PC-9 (cell line): ENCODE results near the gene ISM1. TPM values are rescaled to one million over a fixed set of nuclear protein-coding genes. Genes with fewer than 3 reads are reported as not detected.

Experiments used
- BruUV-seq: library from RNA; stranded (reverse); fragments of 400-500 nt; replicated peaks from 2 replicates; lab custom pipeline; 2021; lab: Mats Ljungman, UMichigan
- CTCF ChIA-PET: fragments of 300-600 bp; sonication (Branson Sonifier 250); formaldehyde crosslinking; loops from one replicate; lab custom pipeline; 2022; ENCODE audit warnings: antibody characterized with exemption; lab: Charles Lee
- POLR2A ChIA-PET: fragments of 300-600 bp; sonication (Branson Sonifier 250); formaldehyde crosslinking; loops from one replicate; lab custom pipeline; 2022; ENCODE audit warnings: antibody characterized with exemption; ENCODE audit not compliant: unreplicated experiment; lab: Charles Lee
- DNase-seq, 2 experiments: peaks; one replicate each; pipeline versions ENCODE4 v3.0.0 to v3.0.0-alpha.2; 2015 to 2022; ENCODE audit warnings: mixed read lengths in 1 of 2
- H2AFZ ChIP-seq: fragments of 200-600 bp; sonication (generic); 2 replicates; pipeline ENCODE4 v1.8.1; 2017; ENCODE audit warnings: antibody characterized with exemption
- H3F3A ChIP-seq: fragments of 200-600 bp; sonication (generic); 2 replicates; pipeline ENCODE4 v1.8.1; 2017; ENCODE audit warnings: antibody characterized with exemption, mild to moderate bottlenecking, low read depth; ENCODE audit not compliant: insufficient read depth
- H3K27ac ChIP-seq: fragments of 200-600 bp; sonication (generic); 2 replicates; pipeline ENCODE4 v1.6.1; 2016; ENCODE audit warnings: mixed run types
- H3K27me3 ChIP-seq: fragments of 200-600 bp; sonication (generic); 2 replicates; pipeline ENCODE4 v1.6.1; 2016; ENCODE audit warnings: low read depth, mixed run types; ENCODE audit not compliant: insufficient read depth
- H3K36me3 ChIP-seq: fragments of 200-600 bp; sonication (generic); 2 replicates; pipeline ENCODE4 v1.6.1; 2016; ENCODE audit warnings: low read depth, mixed run types
- H3K4me1 ChIP-seq: fragments of 200-600 bp; sonication (generic); replicated peaks from 2 replicates; pipeline ENCODE4 v1.6.1; 2016; ENCODE audit warnings: mixed run types; ENCODE audit not compliant: insufficient read depth
- H3K4me2 ChIP-seq: fragments of 200-600 bp; sonication (generic); 2 replicates; pipeline ENCODE4 v1.6.1; 2017; ENCODE audit warnings: mixed run types
- H3K4me3 ChIP-seq: fragments of 200-600 bp; sonication (generic); 2 replicates; pipeline ENCODE4 v1.6.1; 2016; ENCODE audit warnings: mixed run types
- H3K79me2 ChIP-seq: fragments of 200-600 bp; sonication (generic); 2 replicates; pipeline ENCODE4 v1.6.1; 2017; ENCODE audit warnings: low read depth, mixed run types
- H3K9me2 ChIP-seq: fragments of 200-600 bp; sonication (generic); 2 replicates; pipeline ENCODE4 v1.8.1; 2017; ENCODE audit warnings: mild to moderate bottlenecking; ENCODE audit not compliant: insufficient read depth
- H3K9me3 ChIP-seq: fragments of 200-600 bp; sonication (generic); 2 replicates; pipeline ENCODE4 v1.8.1; 2016; ENCODE audit warnings: low read depth; ENCODE audit not compliant: insufficient read depth
- H4K20me1 ChIP-seq: fragments of 200-600 bp; sonication (generic); 2 replicates; pipeline ENCODE4 v1.8.1; 2017; ENCODE audit not compliant: insufficient read depth
- CTCF ChIP-seq: fragments of 200-600 bp; sonication (generic); conservative IDR thresholded peaks from 2 replicates; pipeline ENCODE4 v1.6.1; 2017; ENCODE audit warnings: mixed run types, antibody characterized with exemption, mild to moderate bottlenecking, moderate library complexity
- EZH2 ChIP-seq: fragments of 200-600 bp; sonication (generic); IDR thresholded peaks from 2 replicates; pipeline ENCODE4 v1.8.0; 2017; ENCODE audit warnings: antibody characterized with exemption, low read depth
- intact Hi-C: fragments of 100-400 bp; cut with micrococcal nuclease; formaldehyde crosslinking; loops from one replicate; pipeline ENCODE4 v1.10.0; 2022; ENCODE audit not compliant: unreplicated experiment
- total RNA-seq: library from RNA; stranded (reverse); gene quantifications from 2 replicates; pipeline ENCODE4 v1.2.3, GENCODE V29; 2021

ISM1 gene
- total RNA-seq, 1 experiment from 2014 or later = not detected

DNA sequence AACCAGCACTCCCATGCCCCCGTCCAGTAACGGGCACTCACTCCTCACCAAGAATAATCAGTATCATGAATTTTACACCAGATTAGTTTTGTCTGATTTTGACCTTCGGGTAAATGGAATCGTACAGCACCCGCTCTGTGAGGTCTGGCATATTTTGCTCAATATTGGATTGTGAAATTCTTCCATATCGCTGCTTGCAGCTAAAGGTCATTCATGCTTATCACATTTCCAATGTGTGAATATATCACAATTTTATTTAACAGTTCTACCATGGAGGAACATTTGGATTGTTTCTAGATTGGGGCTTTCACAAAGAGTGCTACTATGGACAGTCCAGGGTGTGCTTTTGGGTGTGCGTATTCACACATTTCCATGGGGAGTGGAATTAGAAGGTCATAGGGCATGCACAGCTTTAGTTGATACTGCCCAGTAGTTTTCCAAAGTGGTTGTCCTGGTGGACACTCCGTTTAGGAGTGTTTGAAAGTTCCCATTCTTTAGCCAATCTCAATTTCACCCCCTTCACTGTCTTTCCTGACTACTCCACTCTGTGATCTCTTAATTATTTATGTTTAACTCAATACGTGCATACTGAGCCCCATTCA, 86.6 kb downstream of the ISM1 start:
- POLR2A ChIA-PET = no interaction called here

GRCh38 chr20:13312300-13312699, 91.2 kb downstream of the ISM1 start:
- intact Hi-C loops = no loop called here
- Histone ChIP-seq H3K79me2 (no peaks in the 10 kb centered on the region), H3K9me2 (no peaks in the 10 kb centered on the region), H3K4me3 (no peak overlapping the region), H3K9me3 (no peaks in the 10 kb centered on the region), H3K27me3 (no peaks in the 10 kb centered on the region), H3K4me2 (no peak overlapping the region), H2AFZ (no peak overlapping the region), H3F3A (no peaks in the 10 kb centered on the region), H4K20me1 (no peaks in the 10 kb centered on the region), H3K36me3 (no peaks in the 10 kb centered on the region), H3K4me1 (no peaks in the 10 kb centered on the region), H3K27ac (no peak overlapping the region)
- TF ChIP-seq EZH2 (no peak), CTCF (no peak)
- CTCF ChIA-PET = no interaction called here
- DNase-seq = no peak
- no TSS peak for BruUV-seq
- POLR2A ChIA-PET = no interaction called here

More for the DNA sequence above, 86.6 kb downstream of the ISM1 start:
- Histone ChIP-seq H3K9me3 (no peaks in the 10 kb centered on the region), H3K79me2 (no peaks in the 10 kb centered on the region), H3K9me2 (no peaks in the 10 kb centered on the region), H2AFZ (no peak overlapping the region), H3K27ac (no peak overlapping the region), H3K27me3 (no peaks in the 10 kb centered on the region), H4K20me1 (no peaks in the 10 kb centered on the region), H3K36me3 (no peaks in the 10 kb centered on the region), H3K4me2 (no peak overlapping the region), H3K4me3 (no peak overlapping the region), H3F3A (no peaks in the 10 kb centered on the region), H3K4me1 (no peaks in the 10 kb centered on the region)
- no peak for DNase-seq
- intact Hi-C loops = loop anchor here (10.0 kb wide), 1 partner anchor 333 kb away; no protein-coding TSS in a partner anchor
- CTCF ChIA-PET = no interaction called here
- BruUV-seq = no TSS peak
- TF ChIP-seq CTCF = no peak
- TF ChIP-seq EZH2 = no peak

DNA sequence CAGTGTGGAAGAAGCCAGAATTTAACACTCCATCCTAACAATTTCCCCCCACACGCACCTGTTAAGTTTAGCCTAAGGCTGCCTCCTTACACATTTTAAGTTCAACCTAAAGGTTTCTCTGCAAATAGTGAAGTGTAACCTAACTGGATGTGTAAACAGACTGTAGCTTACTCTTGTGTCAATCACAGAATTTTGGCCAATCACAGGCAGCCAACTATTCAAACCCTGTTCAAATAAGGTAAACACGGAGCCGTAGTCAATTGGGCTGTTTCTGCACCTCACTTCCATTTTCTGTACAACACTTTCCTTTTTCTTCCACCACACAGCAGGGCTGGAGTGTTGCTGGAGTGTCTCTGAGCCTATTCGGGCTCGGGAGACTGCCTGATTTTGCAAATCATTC, 92.1 kb downstream of the ISM1 start:
- H3K4me1 ChIP-seq = no peaks in the 10 kb centered on the region
- H4K20me1 ChIP-seq = no peaks in the 10 kb centered on the region
- no peak overlapping the region for H3K4me3 ChIP-seq
- no peak overlapping the region for H3K4me2 ChIP-seq
- H3K36me3 ChIP-seq = no peaks in the 10 kb centered on the region
- POLR2A ChIA-PET = no interaction called here
- no TSS peak for BruUV-seq
- intact Hi-C loops = no loop called here
- no peaks in the 10 kb centered on the region for H3K79me2 ChIP-seq
- no peaks in the 10 kb centered on the region for H3K9me2 ChIP-seq
- H2AFZ ChIP-seq = no peak overlapping the region
- no peaks in the 10 kb centered on the region for H3F3A ChIP-seq
- no peak overlapping the region for H3K27ac ChIP-seq
- CTCF ChIA-PET = no interaction called here
- no peak for TF ChIP-seq EZH2
- no peak for TF ChIP-seq CTCF
- no peak for DNase-seq
- H3K27me3 ChIP-seq = no peaks in the 10 kb centered on the region
- no peaks in the 10 kb centered on the region for H3K9me3 ChIP-seq
